Astrocyte of the cerebellum (primary cell): ENCODE measurements around the gene RAB25.

ENCODE experiments used
- DNase-seq: peaks from one replicate; pipeline ENCODE4 v3.0.0-alpha.2; 2011; ENCODE audit warnings: low read depth
- H3K4me3 ChIP-seq: 2 replicates; pipeline ENCODE4 v1.5.1; 2011; ENCODE audit warnings: mild to moderate bottlenecking, low read depth, low read length, moderate library complexity
- CTCF ChIP-seq: IDR thresholded peaks from 2 replicates; pipeline ENCODE4 v1.5.1; 2012; ENCODE audit warnings: low read length, low read depth, moderate library complexity, mild to moderate bottlenecking; ENCODE audit errors: missing control alignments
- in situ Hi-C: cut with HindIII; loops from 2 replicates; pipeline ENCODE4 v1.10.0; 2017; ENCODE audit warnings: low sequenced_read_pairs

Gene RAB25

GRCh38 chr1:156077430-156077760, 16.4 kb downstream of the RAB25 start:
- DNase-seq = no peak
- in situ Hi-C loops = no loop called here
- H3K4me3 ChIP-seq = no peak overlapping the region
- TF ChIP-seq CTCF = no peak

GRCh38 chr1:156078728-156079127, 17.8 kb downstream of the RAB25 start:
- DNase-seq = no peak
- TF ChIP-seq CTCF = no peak
- in situ Hi-C loops = no loop called here
- peak overlapping the region; percentile 18 for H3K4me3 ChIP-seq

GRCh38 chr1:156079762-156080161, 18.8 kb downstream of the RAB25 start:
- DNase-seq = no peak
- H3K4me3 ChIP-seq = peak overlapping the region; percentile 64
- in situ Hi-C loops = no loop called here
- no peak for TF ChIP-seq CTCF

GRCh38 chr1:156080241-156080862, 19.4 kb downstream of the RAB25 start:
- H3K4me3 ChIP-seq = peak overlapping the region; percentile 64

GRCh38 chr1:156080863-156081179, 19.9 kb downstream of the RAB25 start:
- TF ChIP-seq CTCF = no peak
- H3K4me3 ChIP-seq = peak overlapping the region; percentile 64
- DNase-seq = no peak
- in situ Hi-C loops = no loop called here

More at GRCh38 chr1:156080241-156080862, 19.4 kb downstream of the RAB25 start:
- in situ Hi-C loops = no loop called here
- TF ChIP-seq CTCF = no peak
- no peak for DNase-seq

GRCh38 chr1:156081180-156081916, 20.4 kb downstream of the RAB25 start:
- TF ChIP-seq CTCF = no peak
- peak overlapping the region; percentile 64 for H3K4me3 ChIP-seq
- no peak for DNase-seq
- in situ Hi-C loops = no loop called here
